NT2/D1 (cell line): ENCODE measurements around the gene BCL2A1.

Source experiments
- DNase-seq: peaks from one replicate; pipeline ENCODE4 v3.0.0-alpha.2; 2011; ENCODE audit warnings: low read depth, low spot score
- H3K27me3 ChIP-seq: 2 replicates; pipeline ENCODE4 v1.6.0; 2011; ENCODE audit warnings: mild to moderate bottlenecking; ENCODE audit not compliant: insufficient read length, insufficient read depth
- H3K36me3 ChIP-seq: 2 replicates; pipeline ENCODE4 v1.6.1; 2011; ENCODE audit warnings: mild to moderate bottlenecking, low read length, mixed read lengths; ENCODE audit not compliant: insufficient read depth, insufficient read length
- H3K4me1 ChIP-seq: 2 replicates; pipeline ENCODE4 v1.5.1; 2011; ENCODE audit not compliant: insufficient read depth, insufficient read length
- H3K4me3 ChIP-seq: 2 replicates; pipeline ENCODE4 v1.5.1; 2011; ENCODE audit warnings: low read depth; ENCODE audit not compliant: insufficient read length
- H3K9ac ChIP-seq: 2 replicates; pipeline ENCODE4 v1.6.0; 2011; ENCODE audit warnings: low read depth; ENCODE audit not compliant: insufficient read length
- H3K9me3 ChIP-seq: 2 replicates; pipeline ENCODE4 v1.5.1; 2011; ENCODE audit warnings: mild to moderate bottlenecking, low read length; ENCODE audit not compliant: insufficient read depth
- SUZ12 ChIP-seq: IDR thresholded peaks from 2 replicates; pipeline ENCODE4 v1.6.1; 2011; ENCODE audit not compliant: insufficient read length, insufficient read depth; ENCODE audit errors: extremely low read depth
- YY1 ChIP-seq: IDR thresholded peaks from 2 replicates; pipeline ENCODE4 v1.6.1; 2011; ENCODE audit not compliant: insufficient read length, insufficient read depth
- ZNF274 ChIP-seq: IDR thresholded peaks from 2 replicates; pipeline ENCODE4 v1.6.1; 2011; ENCODE audit warnings: mild to moderate bottlenecking, low read depth, low read length

BCL2A1 gene

GRCh38 chr15:79953951-79954444, 17.0 kb downstream of the BCL2A1 start:
- Histone ChIP-seq H3K9me3 (no peaks in the 10 kb centered on the region), H3K27me3 (no peaks in the 10 kb centered on the region), H3K9ac (no peak overlapping the region), H3K36me3 (no peaks in the 10 kb centered on the region), H3K4me1 (no peaks in the 10 kb centered on the region), H3K4me3 (no peak overlapping the region)
- DNase-seq = no peak
- no peak for TF ChIP-seq YY1
- TF ChIP-seq SUZ12 = no peak
- TF ChIP-seq ZNF274 = no peak

- Histone ChIP-seq H3K9ac (no peak overlapping the region), H3K4me3 (no peak overlapping the region), H3K4me1 (no peaks in the 10 kb centered on the region), H3K36me3 (no peaks in the 10 kb centered on the region), H3K27me3 (no peaks in the 10 kb centered on the region), H3K9me3 (no peaks in the 10 kb centered on the region)
- DNase-seq = no peak
- no peak for TF ChIP-seq ZNF274
- no peak for TF ChIP-seq SUZ12
- no peak for TF ChIP-seq YY1
These were observed 18.7 kb downstream of the BCL2A1 start for GRCh38 chr15:79952329-79952728.

DNA sequence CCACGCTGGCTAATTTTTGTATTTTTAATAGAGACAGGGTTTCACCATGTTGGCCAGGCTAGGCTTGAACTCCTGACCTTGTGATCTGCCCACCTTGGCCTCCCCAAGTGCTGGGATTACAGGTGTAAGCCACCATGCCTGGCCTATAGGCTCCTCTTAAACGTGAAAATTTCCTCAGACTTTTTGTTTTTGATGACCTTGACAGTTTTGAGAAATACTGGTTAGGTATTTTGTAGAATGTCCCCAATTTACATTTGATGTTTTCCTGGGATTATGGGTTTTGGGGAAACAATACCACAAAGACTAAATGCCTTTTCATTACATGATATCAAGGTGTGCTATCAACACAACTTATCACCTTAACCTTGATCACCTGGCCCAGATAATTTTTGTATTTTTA, 20.7 kb downstream of the BCL2A1 start:
- H3K27me3 ChIP-seq = no peaks in the 10 kb centered on the region
- H3K4me3 ChIP-seq = no peak overlapping the region
- H3K9ac ChIP-seq = no peak overlapping the region
- no peaks in the 10 kb centered on the region for H3K4me1 ChIP-seq
- no peak for DNase-seq
- no peaks in the 10 kb centered on the region for H3K9me3 ChIP-seq
- no peak for TF ChIP-seq YY1
- no peaks in the 10 kb centered on the region for H3K36me3 ChIP-seq

- Histone ChIP-seq H3K27me3 (no peaks in the 10 kb centered on the region), H3K36me3 (no peaks in the 10 kb centered on the region), H3K4me3 (no peak overlapping the region), H3K9me3 (no peaks in the 10 kb centered on the region), H3K9ac (no peak overlapping the region), H3K4me1 (no peaks in the 10 kb centered on the region)
- no peak for DNase-seq
- TF ChIP-seq SUZ12 = no peak
- TF ChIP-seq ZNF274 = no peak
- no peak for TF ChIP-seq YY1
These were observed 22.2 kb downstream of the BCL2A1 start for GRCh38 chr15:79948761-79949160.

- no peaks in the 10 kb centered on the region for H3K9me3 ChIP-seq
- no peaks in the 10 kb centered on the region for H3K27me3 ChIP-seq
- H3K4me1 ChIP-seq = no peaks in the 10 kb centered on the region
- no peaks in the 10 kb centered on the region for H3K36me3 ChIP-seq
- no peak overlapping the region for H3K9ac ChIP-seq
- H3K4me3 ChIP-seq = no peak overlapping the region
- TF ChIP-seq ZNF274 (no peak), YY1 (no peak), SUZ12 (no peak)
- no peak for DNase-seq
These were observed 22.8 kb downstream of the BCL2A1 start for GRCh38 chr15:79948095-79948695.

GRCh38 chr15:79947009-79947408, 24.0 kb downstream of the BCL2A1 start:
- no peak for TF ChIP-seq ZNF274
- TF ChIP-seq YY1 = no peak
- no peak for TF ChIP-seq SUZ12
- no peaks in the 10 kb centered on the region for H3K4me1 ChIP-seq
- no peaks in the 10 kb centered on the region for H3K27me3 ChIP-seq
- no peaks in the 10 kb centered on the region for H3K36me3 ChIP-seq
- no peaks in the 10 kb centered on the region for H3K9me3 ChIP-seq
- H3K4me3 ChIP-seq = no peak overlapping the region
- H3K9ac ChIP-seq = no peak overlapping the region
- DNase-seq = no peak

DNA sequence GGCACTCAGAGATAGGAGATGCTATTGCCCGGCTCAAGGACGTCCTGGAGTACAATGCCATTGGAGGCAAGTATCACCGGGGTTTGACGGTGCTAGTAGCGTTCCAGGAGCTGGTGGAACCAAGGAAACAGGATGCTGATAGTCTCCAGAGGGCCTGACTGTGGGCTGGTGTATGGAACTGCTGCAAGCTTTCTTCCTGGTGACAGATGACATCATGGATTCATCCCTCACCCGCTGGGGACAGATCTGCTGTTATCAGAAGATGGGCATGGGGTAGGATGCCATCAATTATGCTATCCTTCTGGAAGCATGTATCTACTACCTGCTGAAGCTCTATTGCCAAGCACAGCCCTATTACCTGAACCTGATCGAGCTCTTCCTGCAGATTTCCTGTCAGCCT, 26.4 kb downstream of the BCL2A1 start:
- Histone ChIP-seq H3K4me3 (no peak overlapping the region), H3K9ac (no peak overlapping the region), H3K4me1 (no peaks in the 10 kb centered on the region), H3K27me3 (no peaks in the 10 kb centered on the region), H3K36me3 (no peaks in the 10 kb centered on the region), H3K9me3 (no peaks in the 10 kb centered on the region)
- TF ChIP-seq YY1 (no peak), SUZ12 (no peak), ZNF274 (no peak)
- DNase-seq = no peak
